HEK293 (cell line): Measurements from ENCODE around the gene SNRNP40.

Source experiments
- CTCF ChIA-PET: fragments of 350-600 bp; formaldehyde crosslinking; extraction: SDS; loops from one replicate; lab custom pipeline; 2021; ENCODE audit warnings: antibody characterized with exemption; lab: Yijun Ruan, JAX
- POLR2A ChIA-PET: fragments of 300-600 bp; formaldehyde crosslinking; extraction: SDS; loops from one replicate; lab custom pipeline; 2020; ENCODE audit warnings: antibody characterized with exemption, inconsistent platforms; lab: Yijun Ruan, JAX
- H3K27ac ChIP-seq: fragments of 200-500 bp; sonication (Bioruptor generic); 2 replicates; pipeline ENCODE4 v1.5.1; 2014; ENCODE audit warnings: low read depth, low read length, control low read depth, inconsistent platforms; ENCODE audit errors: extremely low read depth
- H3K36me3 ChIP-seq, 2 experiments: fragments of 200-500 bp in 1 of 2; sonication (Bioruptor generic) in 1 of 2; 1 replicate in 1 of 2; 2 replicates in 1 of 2; pipeline ENCODE4 v1.5.1; 2014 to 2017; ENCODE audit warnings: inconsistent platforms in 2 of 2, low read length in 2 of 2; ENCODE audit not compliant: control insufficient read depth in 2 of 2, insufficient read depth in 1 of 2
- H3K4me1 ChIP-seq: fragments of 200-500 bp; sonication (Bioruptor generic); 2 replicates; pipeline ENCODE4 v1.5.1; 2014; ENCODE audit warnings: mild to moderate bottlenecking, low read length, inconsistent platforms; ENCODE audit not compliant: control insufficient read depth, insufficient read depth
- H3K4me3 ChIP-seq: 2 replicates; pipeline ENCODE4 v1.5.1; 2011; ENCODE audit warnings: low read depth, mild to moderate bottlenecking, control low read depth, low read length, moderate library complexity
- H3K9me3 ChIP-seq: fragments of 200-500 bp; sonication (Bioruptor generic); 2 replicates; pipeline ENCODE4 v1.5.1; 2014; ENCODE audit warnings: low read depth, low read length, inconsistent platforms; ENCODE audit not compliant: control insufficient read depth, insufficient read depth
- BCL11B ChIP-seq: fragments of 450-650 bp; formaldehyde crosslinking; IDR thresholded peaks from 2 replicates; pipeline ENCODE4 v1.5.1; 2016; ENCODE audit warnings: low read depth, missing biosample characterization, missing genetic modification characterization
- GLI4 ChIP-seq: fragments of 450-650 bp; formaldehyde crosslinking; IDR thresholded peaks from 2 replicates; pipeline ENCODE4 v1.5.1; 2016; ENCODE audit warnings: missing biosample characterization, missing genetic modification characterization
- KLF10 ChIP-seq: fragments of 450-650 bp; IDR thresholded peaks from 2 replicates; pipeline ENCODE4 v1.5.1; 2018; ENCODE audit warnings: missing biosample characterization, mild to moderate bottlenecking, missing genetic modification characterization
- OSR2 ChIP-seq: fragments of 450-650 bp; formaldehyde crosslinking; IDR thresholded peaks from 2 replicates; pipeline ENCODE4 v1.5.1; 2016; ENCODE audit warnings: missing biosample characterization, missing genetic modification characterization
- SP2 ChIP-seq: fragments of 450-650 bp; formaldehyde crosslinking; IDR thresholded peaks from 2 replicates; pipeline ENCODE4 v1.5.1; 2016; ENCODE audit warnings: missing biosample characterization, missing genetic modification characterization
- YY2 ChIP-seq: fragments of 450-650 bp; formaldehyde crosslinking; IDR thresholded peaks from 2 replicates; pipeline ENCODE4 v1.5.1; 2016; ENCODE audit warnings: missing biosample characterization, missing genetic modification characterization
- ZBTB17 ChIP-seq: fragments of 450-650 bp; formaldehyde crosslinking; IDR thresholded peaks from 2 replicates; pipeline ENCODE4 v1.5.1; 2016; ENCODE audit warnings: missing biosample characterization, missing genetic modification characterization
- ZBTB21 ChIP-seq: fragments of 450-650 bp; formaldehyde crosslinking; IDR thresholded peaks from 2 replicates; pipeline ENCODE4 v1.5.1; 2017; ENCODE audit warnings: missing biosample characterization, missing genetic modification characterization
- ZBTB7A ChIP-seq: fragments of 450-650 bp; formaldehyde crosslinking; IDR thresholded peaks from 2 replicates; pipeline ENCODE4 v1.5.1; 2016; ENCODE audit warnings: low read depth, missing biosample characterization, missing genetic modification characterization
- ZNF174 ChIP-seq: fragments of 450-650 bp; formaldehyde crosslinking; IDR thresholded peaks from 2 replicates; pipeline ENCODE4 v1.5.0; 2017; ENCODE audit warnings: missing biosample characterization, mild to moderate bottlenecking, missing genetic modification characterization
- ZNF184 ChIP-seq: fragments of 450-650 bp; IDR thresholded peaks from 2 replicates; pipeline ENCODE4 v1.5.1; 2018; ENCODE audit warnings: missing biosample characterization, mild to moderate bottlenecking, missing genetic modification characterization
- ZNF221 ChIP-seq: fragments of 450-650 bp; formaldehyde crosslinking; IDR thresholded peaks from 2 replicates; pipeline ENCODE4 v1.5.1; 2017; ENCODE audit warnings: missing biosample characterization, missing genetic modification characterization, borderline replicate concordance
- ZNF266 ChIP-seq: fragments of 450-650 bp; formaldehyde crosslinking; IDR thresholded peaks from 2 replicates; pipeline ENCODE4 v1.5.1; 2016; ENCODE audit warnings: missing biosample characterization, missing genetic modification characterization, low read depth
- ZNF366 ChIP-seq: fragments of 450-650 bp; formaldehyde crosslinking; conservative IDR thresholded peaks from 2 replicates; pipeline ENCODE4 v1.5.1; 2016; ENCODE audit warnings: missing biosample characterization, missing genetic modification characterization
- ZNF521 ChIP-seq: fragments of 450-650 bp; formaldehyde crosslinking; IDR thresholded peaks from 2 replicates; pipeline ENCODE4 v1.5.1; 2017; ENCODE audit warnings: missing biosample characterization, mild to moderate bottlenecking, missing genetic modification characterization
- ZNF549 ChIP-seq: fragments of 450-650 bp; IDR thresholded peaks from 2 replicates; pipeline ENCODE4 v1.5.1; 2018; ENCODE audit warnings: missing biosample characterization, missing genetic modification characterization, mild to moderate bottlenecking, inconsistent platforms, moderate library complexity
- ZNF558 ChIP-seq: fragments of 450-650 bp; formaldehyde crosslinking; IDR thresholded peaks from 2 replicates; pipeline ENCODE4 v1.5.1; 2016; ENCODE audit warnings: missing biosample characterization, missing genetic modification characterization
- ZNF658 ChIP-seq: fragments of 450-650 bp; formaldehyde crosslinking; IDR thresholded peaks from 2 replicates; pipeline ENCODE4; 2016; ENCODE audit warnings: missing biosample characterization, missing genetic modification characterization
- ZNF843 ChIP-seq: fragments of 450-650 bp; formaldehyde crosslinking; IDR thresholded peaks from 2 replicates; pipeline ENCODE4 v1.5.1; 2016; ENCODE audit warnings: missing biosample characterization, missing genetic modification characterization
- TF ChIP-seq, protein P1 (sequence below): fragments of 450-650 bp; IDR thresholded peaks from 2 replicates; pipeline ENCODE4 v1.5.1; 2018; ENCODE audit warnings: missing biosample characterization, mild to moderate bottlenecking, missing genetic modification characterization
- TF ChIP-seq, protein P2 (sequence below): IDR thresholded peaks from 2 replicates; pipeline ENCODE4 v1.6.1; 2011; ENCODE audit warnings: mild to moderate bottlenecking, low read depth, low read length, borderline replicate concordance
- TF ChIP-seq, protein P3 (sequence below): fragments of 450-650 bp; formaldehyde crosslinking; IDR thresholded peaks from 2 replicates; pipeline ENCODE4 v1.5.1; 2016; ENCODE audit warnings: missing biosample characterization, missing genetic modification characterization
- TF ChIP-seq, protein P4 (sequence below): fragments of 450-650 bp; formaldehyde crosslinking; IDR thresholded peaks from 2 replicates; pipeline ENCODE4 v1.5.1; 2016; ENCODE audit warnings: missing biosample characterization, missing genetic modification characterization, borderline replicate concordance
- TF ChIP-seq, protein P5 (sequence below): fragments of 450-650 bp; formaldehyde crosslinking; IDR thresholded peaks from 2 replicates; pipeline ENCODE4 v1.5.1; 2016; ENCODE audit warnings: missing biosample characterization, missing genetic modification characterization

SNRNP40 gene

DNA sequence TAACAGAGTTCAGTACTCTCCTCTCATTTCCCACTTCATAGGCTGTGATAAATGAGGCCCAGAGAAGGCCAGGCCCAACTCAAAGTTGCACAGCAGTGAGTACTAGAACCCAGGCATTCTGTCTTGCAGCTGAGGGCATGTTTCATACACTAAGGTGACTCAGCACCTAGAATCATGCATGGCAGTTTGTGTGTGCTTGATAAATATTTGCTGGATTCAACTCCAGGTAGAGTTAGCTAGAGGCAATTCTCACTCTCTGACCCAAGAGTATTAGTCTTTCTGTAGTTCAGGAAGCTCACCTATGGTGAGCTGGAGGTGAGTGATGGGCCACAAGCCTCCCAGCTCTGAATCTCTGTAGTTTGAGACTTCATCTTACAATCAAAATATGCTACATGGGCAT is 67.6 kb downstream of the SNRNP40 start:
- POLR2A ChIA-PET = no interaction called here
- CTCF ChIA-PET = interaction anchor here (0.8 to 3.6 kb wide), 2 partner anchors 12 to 48 kb away, joined by 3 to 10 read pairs; no protein-coding TSS in a partner anchor
- Histone ChIP-seq H3K9me3 (no peaks in the 10 kb centered on the region), H3K27ac (no peak overlapping the region), H3K36me3 (no peaks in the 10 kb centered on the region), H3K4me1 (no peaks in the 10 kb centered on the region), H3K4me3 (no peak overlapping the region)
- TF ChIP-seq, protein P1, sequence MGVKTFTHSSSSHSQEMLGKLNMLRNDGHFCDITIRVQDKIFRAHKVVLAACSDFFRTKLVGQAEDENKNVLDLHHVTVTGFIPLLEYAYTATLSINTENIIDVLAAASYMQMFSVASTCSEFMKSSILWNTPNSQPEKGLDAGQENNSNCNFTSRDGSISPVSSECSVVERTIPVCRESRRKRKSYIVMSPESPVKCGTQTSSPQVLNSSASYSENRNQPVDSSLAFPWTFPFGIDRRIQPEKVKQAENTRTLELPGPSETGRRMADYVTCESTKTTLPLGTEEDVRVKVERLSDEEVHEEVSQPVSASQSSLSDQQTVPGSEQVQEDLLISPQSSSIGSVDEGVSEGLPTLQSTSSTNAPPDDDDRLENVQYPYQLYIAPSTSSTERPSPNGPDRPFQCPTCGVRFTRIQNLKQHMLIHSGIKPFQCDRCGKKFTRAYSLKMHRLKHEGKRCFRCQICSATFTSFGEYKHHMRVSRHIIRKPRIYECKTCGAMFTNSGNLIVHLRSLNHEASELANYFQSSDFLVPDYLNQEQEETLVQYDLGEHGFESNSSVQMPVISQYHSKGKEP (tag by site-specific recombination) = no peak
- TF ChIP-seq ZNF174 (tag by site-specific recombination) (no peak), ZNF221 (tag by site-specific recombination) (no peak), ZNF843 (tag by site-specific recombination) (no peak), ZNF549 (no peak), ZBTB7A (no peak), ZNF266 (tag by site-specific recombination) (no peak), ZBTB21 (tag by site-specific recombination) (no peak), ZNF521 (tag by site-specific recombination) (no peak), KLF10 (tag by site-specific recombination) (no peak), GLI4 (tag by site-specific recombination) (no peak), BCL11B (tag by site-specific recombination) (no peak)
- TF ChIP-seq, protein P2, sequence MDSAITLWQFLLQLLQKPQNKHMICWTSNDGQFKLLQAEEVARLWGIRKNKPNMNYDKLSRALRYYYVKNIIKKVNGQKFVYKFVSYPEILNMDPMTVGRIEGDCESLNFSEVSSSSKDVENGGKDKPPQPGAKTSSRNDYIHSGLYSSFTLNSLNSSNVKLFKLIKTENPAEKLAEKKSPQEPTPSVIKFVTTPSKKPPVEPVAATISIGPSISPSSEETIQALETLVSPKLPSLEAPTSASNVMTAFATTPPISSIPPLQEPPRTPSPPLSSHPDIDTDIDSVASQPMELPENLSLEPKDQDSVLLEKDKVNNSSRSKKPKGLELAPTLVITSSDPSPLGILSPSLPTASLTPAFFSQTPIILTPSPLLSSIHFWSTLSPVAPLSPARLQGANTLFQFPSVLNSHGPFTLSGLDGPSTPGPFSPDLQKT = no peak

DNA sequence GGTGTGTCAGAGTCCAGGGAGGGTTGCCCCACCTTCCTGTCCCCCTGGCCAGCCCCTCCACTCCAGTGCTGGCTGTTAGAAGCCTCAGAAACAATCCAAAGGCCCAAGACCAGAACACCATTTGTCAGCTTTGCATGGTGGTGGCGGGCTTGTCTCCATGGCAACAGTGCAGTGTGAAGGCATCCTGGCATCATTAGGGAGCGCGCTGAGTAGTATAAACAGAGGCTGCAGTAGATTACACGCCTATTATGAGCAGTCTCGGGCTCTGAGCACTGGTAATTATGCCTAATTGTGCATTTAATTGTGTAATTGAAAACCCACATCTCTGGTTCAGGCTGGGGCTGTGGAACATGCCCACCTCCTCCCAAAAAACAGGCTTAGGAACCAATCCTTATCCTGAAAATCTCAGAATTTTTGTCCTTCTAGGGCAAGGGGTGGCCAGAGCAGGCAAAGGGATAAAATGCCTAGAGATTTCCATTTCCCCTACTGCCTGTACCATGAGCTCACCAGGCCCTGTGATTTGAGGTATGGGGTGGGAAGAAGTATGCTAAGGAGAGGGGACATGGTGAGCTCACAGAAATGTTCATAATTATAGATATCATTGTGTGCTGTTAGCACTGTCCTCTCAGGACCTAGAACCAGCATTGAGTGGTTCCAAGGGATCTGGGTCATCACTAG is 68.6 kb downstream of the SNRNP40 start:
- no peaks in the 10 kb centered on the region for H3K36me3 ChIP-seq
- ChIA-PET CTCF (interaction anchor here (0.6 to 3.6 kb wide), 2 partner anchors 8 to 47 kb away, joined by 3 to 10 read pairs; no protein-coding TSS in a partner anchor), POLR2A (no interaction called here)
- no peaks in the 10 kb centered on the region for H3K4me1 ChIP-seq
- no peak overlapping the region for H3K27ac ChIP-seq
- no peak overlapping the region for H3K4me3 ChIP-seq
- no peaks in the 10 kb centered on the region for H3K9me3 ChIP-seq
- TF ChIP-seq ZNF558 (tag by site-specific recombination) = no peak
- TF ChIP-seq ZBTB17 (tag by site-specific recombination) = peak; percentile 79
- no peak for TF ChIP-seq ZNF184 (tag by site-specific recombination)
- TF ChIP-seq SP2 (tag by site-specific recombination) = 0 out of 2 replicates have a peak, but pooled peaks have one; percentile 24
- peak; percentile 84 for TF ChIP-seq OSR2 (tag by site-specific recombination)
- TF ChIP-seq, protein P3, sequence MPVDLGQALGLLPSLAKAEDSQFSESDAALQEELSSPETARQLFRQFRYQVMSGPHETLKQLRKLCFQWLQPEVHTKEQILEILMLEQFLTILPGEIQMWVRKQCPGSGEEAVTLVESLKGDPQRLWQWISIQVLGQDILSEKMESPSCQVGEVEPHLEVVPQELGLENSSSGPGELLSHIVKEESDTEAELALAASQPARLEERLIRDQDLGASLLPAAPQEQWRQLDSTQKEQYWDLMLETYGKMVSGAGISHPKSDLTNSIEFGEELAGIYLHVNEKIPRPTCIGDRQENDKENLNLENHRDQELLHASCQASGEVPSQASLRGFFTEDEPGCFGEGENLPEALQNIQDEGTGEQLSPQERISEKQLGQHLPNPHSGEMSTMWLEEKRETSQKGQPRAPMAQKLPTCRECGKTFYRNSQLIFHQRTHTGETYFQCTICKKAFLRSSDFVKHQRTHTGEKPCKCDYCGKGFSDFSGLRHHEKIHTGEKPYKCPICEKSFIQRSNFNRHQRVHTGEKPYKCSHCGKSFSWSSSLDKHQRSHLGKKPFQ (tag by site-specific recombination) = peak; percentile 44; the same call in 1 of the 2 replicates
- TF ChIP-seq ZNF658 (tag by site-specific recombination) = no peak
- TF ChIP-seq YY2 (tag by site-specific recombination) = no peak
- TF ChIP-seq, protein P4, sequence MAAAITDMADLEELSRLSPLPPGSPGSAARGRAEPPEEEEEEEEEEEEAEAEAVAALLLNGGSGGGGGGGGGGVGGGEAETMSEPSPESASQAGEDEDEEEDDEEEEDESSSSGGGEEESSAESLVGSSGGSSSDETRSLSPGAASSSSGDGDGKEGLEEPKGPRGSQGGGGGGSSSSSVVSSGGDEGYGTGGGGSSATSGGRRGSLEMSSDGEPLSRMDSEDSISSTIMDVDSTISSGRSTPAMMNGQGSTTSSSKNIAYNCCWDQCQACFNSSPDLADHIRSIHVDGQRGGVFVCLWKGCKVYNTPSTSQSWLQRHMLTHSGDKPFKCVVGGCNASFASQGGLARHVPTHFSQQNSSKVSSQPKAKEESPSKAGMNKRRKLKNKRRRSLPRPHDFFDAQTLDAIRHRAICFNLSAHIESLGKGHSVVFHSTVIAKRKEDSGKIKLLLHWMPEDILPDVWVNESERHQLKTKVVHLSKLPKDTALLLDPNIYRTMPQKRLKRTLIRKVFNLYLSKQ (tag by site-specific recombination) = no peak
- TF ChIP-seq, protein P1 (tag by site-specific recombination) = peak; percentile 91
- TF ChIP-seq, protein P5, sequence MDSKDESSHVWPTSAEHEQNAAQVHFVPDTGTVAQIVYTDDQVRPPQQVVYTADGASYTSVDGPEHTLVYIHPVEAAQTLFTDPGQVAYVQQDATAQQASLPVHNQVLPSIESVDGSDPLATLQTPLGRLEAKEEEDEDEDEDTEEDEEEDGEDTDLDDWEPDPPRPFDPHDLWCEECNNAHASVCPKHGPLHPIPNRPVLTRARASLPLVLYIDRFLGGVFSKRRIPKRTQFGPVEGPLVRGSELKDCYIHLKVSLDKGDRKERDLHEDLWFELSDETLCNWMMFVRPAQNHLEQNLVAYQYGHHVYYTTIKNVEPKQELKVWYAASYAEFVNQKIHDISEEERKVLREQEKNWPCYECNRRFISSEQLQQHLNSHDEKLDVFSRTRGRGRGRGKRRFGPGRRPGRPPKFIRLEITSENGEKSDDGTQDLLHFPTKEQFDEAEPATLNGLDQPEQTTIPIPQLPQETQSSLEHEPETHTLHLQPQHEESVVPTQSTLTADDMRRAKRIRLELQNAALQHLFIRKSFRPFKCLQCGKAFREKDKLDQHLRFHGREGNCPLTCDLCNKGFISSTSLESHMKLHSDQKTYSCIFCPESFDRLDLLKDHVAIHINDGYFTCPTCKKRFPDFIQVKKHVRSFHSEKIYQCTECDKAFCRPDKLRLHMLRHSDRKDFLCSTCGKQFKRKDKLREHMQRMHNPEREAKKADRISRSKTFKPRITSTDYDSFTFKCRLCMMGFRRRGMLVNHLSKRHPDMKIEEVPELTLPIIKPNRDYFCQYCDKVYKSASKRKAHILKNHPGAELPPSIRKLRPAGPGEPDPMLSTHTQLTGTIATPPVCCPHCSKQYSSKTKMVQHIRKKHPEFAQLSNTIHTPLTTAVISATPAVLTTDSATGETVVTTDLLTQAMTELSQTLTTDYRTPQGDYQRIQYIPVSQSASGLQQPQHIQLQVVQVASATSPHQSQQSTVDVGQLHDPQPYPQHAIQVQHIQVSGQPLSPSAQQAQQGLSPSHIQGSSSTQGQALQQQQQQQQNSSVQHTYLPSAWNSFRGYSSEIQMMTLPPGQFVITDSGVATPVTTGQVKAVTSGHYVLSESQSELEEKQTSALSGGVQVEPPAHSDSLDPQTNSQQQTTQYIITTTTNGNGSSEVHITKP = peak; percentile 38; the same call in 1 of the 2 replicates
- 0 out of 2 replicates have a peak, but pooled peaks have one; percentile 22 for TF ChIP-seq ZNF366 (tag by site-specific recombination)
